Measurements from ENCODE around the gene GRIN3A.
"Not testable (repeated sequence)": the region's sequence is repeated elsewhere in the genome, so short reads cannot be mapped to it uniquely, and the experiment has no call there.

Gene GRIN3A

DNA sequence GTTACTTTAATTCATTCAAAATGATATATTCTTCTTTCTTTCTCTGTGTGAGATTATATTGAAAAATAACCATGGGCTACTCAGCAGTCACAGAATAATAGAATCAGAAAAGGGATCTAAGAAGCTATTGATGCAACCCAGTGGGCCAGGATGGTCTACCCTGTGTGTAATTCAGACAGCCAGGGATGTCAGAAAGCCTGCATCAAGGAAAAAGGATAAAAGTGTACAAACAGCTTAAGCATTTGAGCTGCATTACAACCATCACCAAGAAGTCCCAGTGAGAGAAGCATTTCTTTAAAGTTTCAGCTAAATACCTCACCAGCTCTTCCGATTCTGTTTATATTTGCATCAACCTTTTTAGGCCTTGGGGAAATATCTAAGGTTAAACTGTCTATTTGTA lies 105.8 kb downstream of the GRIN3A start:
- DNase-seq (ENCODE audit: low read depth in 2 of 2) = no peak

- DNase-seq (ENCODE audit: low read depth in 2 of 2) = no peak
Measured at GRCh38 chr9:101631892-101632291, 106.6 kb downstream of the GRIN3A start.

- DNase-seq (ENCODE audit: low read depth in 2 of 2) = no peak
Measured at GRCh38 chr9:101629636-101630035, 108.8 kb downstream of the GRIN3A start.

GRCh38 chr9:101628173-101628572 lies 110.3 kb downstream of the GRIN3A start:
- no peak for DNase-seq (ENCODE audit: low read depth in 2 of 2)

- DNase-seq (ENCODE audit: low read depth in 2 of 2) = no peak
Measured at GRCh38 chr9:101626295-101626694, 112.2 kb downstream of the GRIN3A start.

DNA sequence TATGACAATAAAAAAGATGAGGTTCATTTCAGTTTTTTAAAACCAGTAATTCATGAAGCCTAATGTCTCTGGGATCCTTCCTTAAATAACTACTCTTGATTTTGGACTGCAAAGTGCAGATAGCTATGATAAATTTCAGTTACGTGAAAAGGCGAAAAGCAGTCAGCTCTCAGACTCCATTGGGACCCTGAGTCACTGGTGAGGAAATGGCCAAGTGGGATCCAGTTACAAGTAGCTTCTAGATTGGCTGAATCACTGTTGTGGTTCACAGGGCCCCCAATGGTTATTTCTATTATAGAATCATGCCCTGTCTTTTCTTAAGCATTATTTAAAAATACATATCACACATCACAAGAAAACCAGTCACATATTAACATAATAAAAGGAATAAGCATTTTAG lies 112.6 kb downstream of the GRIN3A start:
- no peak for DNase-seq (ENCODE audit: low read depth in 2 of 2)

- no peak for DNase-seq (ENCODE audit: low read depth in 2 of 2)
Measured at GRCh38 chr9:101620452-101620851, 118.0 kb downstream of the GRIN3A start.

DNA sequence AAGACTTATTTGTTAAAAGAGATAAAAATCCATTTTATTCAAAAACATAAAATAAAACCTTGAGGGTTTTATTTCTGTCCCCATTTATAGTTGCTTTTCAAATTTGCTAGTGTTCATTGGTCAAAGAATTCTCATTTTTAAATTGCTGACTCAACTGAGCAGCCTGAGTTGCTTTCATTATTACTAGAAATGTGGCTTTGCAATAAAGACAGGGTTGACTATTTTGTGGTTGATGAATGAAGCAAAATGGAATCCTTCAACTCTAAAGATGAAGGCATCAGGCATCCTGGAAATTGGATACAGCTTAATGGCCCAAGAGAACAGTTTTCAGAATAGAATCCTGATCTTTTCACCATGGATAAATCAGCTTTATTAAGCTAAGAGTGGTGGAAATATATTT lies 119.7 kb downstream of the GRIN3A start:
- DNase-seq (ENCODE audit: low read depth in 2 of 2) = no peak

DNA sequence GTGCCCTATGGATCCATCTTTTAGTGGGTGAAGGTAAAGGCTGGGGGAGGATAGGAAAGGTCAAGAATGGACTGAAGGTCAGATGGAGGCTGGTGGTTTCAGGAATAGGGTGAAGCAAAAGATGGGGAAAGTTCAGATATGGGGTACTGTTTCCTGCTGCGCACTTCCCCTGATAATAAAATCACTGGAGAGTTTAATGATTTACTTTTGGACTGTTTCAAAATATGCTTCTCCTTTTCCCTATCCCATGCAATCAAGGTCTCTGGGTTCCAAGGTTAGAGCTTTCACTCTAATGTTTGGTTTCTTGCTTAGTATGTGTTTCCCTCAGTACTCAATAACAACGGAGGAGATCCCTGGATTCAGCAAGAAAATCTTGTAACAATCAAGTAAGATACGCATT lies 132.9 kb downstream of the GRIN3A start:
- no peak for DNase-seq (ENCODE audit: low read depth in 2 of 2)

- no peak for DNase-seq (ENCODE audit: low read depth in 2 of 2)
Measured at GRCh38 chr9:101604296-101604695, 134.2 kb downstream of the GRIN3A start.

DNA sequence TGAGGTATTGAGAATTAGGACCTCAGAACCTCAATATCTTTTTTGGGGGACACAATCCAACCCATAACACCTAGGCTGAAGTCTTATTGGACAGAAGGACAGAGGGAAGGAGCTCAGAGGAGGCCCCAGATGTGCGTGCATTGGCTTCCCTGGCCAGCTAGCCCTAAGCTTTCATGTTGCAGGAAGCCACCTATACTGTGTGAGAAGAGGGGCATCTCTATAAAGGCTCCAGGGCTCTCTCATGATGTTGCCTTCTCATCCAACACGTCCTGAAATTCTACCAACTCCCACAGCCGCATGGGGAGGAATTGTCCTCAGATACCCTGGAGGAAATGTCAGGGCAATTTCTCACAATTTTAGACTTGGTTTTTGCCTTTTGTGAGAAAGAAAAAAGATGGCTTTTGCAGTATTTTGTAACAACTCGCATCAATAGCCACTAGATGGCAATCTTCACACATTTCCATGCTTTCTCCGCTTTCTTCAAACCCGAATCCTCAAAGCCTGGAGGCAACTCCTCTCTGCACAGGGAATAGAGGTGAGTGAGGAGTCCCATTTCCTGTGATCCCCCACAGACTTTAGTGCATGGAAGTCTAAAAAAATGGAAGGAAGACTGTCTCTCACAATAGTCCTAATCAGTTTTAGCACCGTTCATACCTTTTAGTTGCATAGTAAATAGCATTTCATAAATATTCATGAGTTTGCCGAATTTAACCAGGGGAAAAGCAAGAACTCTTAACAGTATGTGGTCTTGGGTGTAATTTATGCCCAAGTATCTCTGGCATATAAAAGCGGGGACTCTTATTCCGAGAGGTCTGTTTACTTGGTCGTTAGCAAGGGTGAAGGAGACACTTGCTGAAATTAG lies 136.3 kb downstream of the GRIN3A start:
- no peak for DNase-seq (ENCODE audit: low read depth in 2 of 2)

GRCh38 chr9:101594796-101595195 lies 143.7 kb downstream of the GRIN3A start, which contains the start of gene PPP3R2:
TSS of gene PPP3R2 (minus strand) at chr9:101594969. CDS start at chr9:101594921, 48 bp downstream.
- no peak for DNase-seq (ENCODE audit: low read depth in 2 of 2)

- DNase-seq (ENCODE audit: low read depth in 2 of 2) = no peak
Measured at GRCh38 chr9:101593345-101593744, 145.1 kb downstream of the GRIN3A start.

- DNase-seq (ENCODE audit: low read depth in 2 of 2) = no peak
Measured at GRCh38 chr9:101592788-101593187, 145.7 kb downstream of the GRIN3A start.

DNA sequence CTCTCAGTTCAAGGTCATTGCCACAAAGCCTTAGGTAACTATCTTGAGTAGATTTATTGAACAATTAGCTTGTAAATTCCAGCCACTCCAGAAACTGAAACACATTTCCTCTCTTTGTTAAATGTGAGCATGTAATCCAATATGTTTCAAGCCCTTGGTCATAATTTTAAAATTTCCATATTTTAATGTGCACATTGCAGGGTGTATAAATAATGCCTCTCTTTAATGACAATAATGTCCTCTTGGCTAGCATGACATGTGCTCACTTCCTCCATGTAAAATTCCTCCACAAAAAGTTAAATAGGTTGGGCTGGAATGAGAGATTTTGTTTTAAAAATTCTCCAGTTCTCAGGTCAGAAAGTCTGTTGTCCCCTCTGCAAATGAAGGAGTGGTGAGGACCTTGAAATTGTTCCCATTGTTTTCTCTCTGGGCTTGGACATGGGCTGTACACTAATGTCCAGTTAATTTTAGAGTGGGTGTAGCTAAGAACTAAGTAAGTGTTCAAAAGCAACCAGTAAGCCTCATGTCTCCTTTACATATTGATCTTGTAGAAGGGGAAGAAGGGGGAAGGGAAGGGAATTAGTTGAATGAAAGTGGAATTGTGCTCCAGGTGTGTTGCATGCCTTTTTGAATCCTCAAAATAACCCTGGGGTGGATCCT lies 146.5 kb downstream of the GRIN3A start:
- no peak for DNase-seq (ENCODE audit: low read depth in 2 of 2)

DNA sequence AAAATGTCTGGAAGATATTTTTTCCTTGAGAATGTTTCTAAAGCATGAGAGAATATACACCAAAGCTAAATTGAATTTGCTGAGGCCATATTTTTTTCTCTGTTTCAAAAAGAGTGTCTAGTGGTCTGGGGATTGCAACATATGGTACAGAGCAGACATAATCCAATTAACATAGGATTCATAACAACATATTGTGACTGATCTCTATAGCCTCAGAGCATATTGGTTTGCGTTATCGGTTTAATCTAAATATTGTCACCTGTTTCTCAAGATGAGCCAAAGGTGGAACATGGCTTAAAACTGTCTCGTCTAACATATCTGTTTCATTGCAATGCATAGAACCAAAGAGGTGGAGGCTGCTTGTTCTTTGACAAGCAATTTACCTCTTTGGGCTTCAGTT lies 147.5 kb downstream of the GRIN3A start:
- no peak for DNase-seq (ENCODE audit: low read depth in 2 of 2)

GRCh38 chr9:101590074-101590473 lies 148.4 kb downstream of the GRIN3A start:
- not testable (repeated sequence) for DNase-seq (ENCODE audit: low read depth in 2 of 2)

DNA sequence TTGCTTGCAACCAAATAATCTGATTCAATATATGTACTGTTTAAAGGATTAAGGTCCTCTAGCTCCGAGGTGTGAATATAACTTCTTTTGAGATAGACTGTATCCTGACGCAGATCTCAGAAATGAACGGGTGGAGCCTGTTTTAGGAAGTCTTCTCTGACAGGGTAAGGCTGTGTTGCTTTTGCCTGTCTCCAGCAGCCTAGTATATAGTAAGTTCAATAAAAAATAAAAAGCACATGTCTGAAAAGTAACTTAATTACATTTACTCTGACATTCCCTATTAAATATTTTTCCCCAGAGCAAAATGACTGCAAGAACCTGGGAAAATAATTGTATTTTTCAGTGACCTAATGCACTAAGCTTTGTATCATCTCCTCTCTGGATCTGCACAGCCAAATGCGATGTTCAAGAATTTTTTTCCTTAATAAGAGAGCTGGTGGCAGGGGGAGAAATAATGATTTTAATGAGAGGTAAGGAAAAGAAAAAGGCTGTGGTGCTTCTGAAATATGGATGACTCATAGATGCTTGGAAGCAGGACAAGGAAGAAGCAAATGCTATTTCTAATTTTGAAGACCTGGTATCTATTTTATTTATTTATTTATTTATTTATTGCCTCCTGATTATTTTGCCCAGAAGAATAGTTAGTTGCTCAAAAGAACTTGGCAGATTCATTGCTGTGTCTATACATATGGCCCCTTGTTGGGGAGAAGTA lies 151.0 kb downstream of the GRIN3A start:
- DNase-seq (ENCODE audit: low read depth in 2 of 2) = no peak

GRCh38 chr9:101586651-101587050 lies 151.8 kb downstream of the GRIN3A start:
- DNase-seq (ENCODE audit: low read depth in 2 of 2) = no peak

DNA sequence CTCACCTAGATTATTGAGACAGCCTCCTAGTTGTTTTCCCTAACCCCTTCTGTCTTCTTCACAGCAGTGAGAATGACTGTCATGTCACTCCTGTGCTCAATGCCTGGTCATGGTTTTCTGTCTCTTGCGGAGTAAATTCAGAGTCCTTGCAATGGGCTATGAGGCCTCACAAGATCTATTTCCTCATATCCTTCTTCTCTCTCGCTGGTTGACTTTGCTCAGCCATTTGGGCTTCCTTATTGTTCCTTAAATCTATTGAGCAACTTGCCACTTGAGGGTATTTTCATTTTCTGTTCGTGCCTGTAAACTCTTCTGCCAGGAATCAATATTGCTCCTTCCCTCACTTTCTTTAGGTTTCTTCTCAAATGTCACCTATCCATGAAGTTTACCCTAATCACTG lies 152.7 kb downstream of the GRIN3A start:
- DNase-seq (ENCODE audit: low read depth in 2 of 2) = no peak

DNA sequence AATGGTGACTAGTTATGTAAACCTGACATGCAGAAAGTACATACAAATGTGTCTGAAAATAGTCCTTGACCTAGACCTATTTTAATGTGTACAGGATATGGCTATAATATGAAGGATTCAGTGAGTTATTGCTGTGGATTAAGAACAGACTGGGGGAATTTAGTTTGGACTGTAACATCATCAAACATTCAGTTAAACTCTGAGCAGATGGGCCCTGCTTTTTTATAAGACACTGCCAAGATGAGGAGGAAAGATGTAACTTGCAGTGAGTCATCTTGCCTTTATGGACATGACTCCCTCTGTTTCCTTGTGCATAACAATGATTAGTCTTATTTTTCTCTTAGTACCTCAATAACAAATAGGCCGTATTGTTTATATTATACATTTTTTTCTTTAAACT lies 155.9 kb downstream of the GRIN3A start:
- no peak for DNase-seq (ENCODE audit: low read depth in 2 of 2)

DNA sequence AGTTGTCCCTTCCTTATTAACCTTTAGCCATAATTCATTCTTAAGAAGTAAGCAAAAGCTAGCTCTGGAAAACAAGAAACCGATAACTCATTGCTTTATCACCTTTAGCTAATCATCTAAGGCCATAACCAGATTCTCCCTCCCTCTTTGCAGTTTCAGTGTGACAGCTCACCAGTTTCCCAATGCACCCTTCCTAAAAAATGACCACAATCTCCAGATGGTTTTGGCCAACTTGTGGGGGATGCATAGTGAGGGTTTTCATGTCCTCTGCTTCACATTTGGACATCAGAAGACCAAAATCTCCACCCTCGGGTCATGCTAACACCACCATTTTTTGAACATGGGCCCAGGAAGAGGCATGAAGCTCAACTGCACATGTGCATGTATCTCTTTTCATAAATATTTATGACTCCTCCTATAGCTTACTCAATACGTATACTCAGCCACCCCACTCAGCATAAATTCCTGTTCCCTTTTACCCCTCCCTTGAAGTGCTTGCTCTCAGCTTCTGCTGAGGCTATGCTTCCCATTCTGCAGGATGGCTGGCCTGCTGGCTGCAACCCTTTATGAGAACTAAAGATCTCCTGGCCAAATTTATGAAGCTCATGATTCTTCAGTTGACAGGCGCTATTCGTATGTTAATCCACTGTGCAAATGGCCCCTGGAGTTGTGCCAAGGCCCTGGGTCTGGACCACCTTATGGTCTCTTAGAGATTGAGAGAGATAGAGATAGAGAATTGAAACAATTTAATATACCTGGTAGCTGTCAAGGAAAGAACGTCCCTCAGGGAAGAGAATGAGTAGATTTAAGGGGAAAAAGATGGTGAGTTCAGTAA lies 158.5 kb downstream of the GRIN3A start:
- no peak for DNase-seq (ENCODE audit: low read depth in 2 of 2)

All from stimulated activated CD4-positive, alpha-beta T cell treated with anti-CD3 and anti-CD28 coated beads, Interleukin-4, amount 100 ng/mL, for 48 hours (primary cell).